LHCN-M2 (cell line): ENCODE measurements around the gene DDX60. TPM values are rescaled to one million over a fixed set of nuclear protein-coding genes. Genes with fewer than 3 reads are reported as not detected.
"Not testable (repeated sequence)": the region's sequence is repeated elsewhere in the genome, so short reads cannot be mapped to it uniquely, and the experiment has no call there.

Experiments
- DNase-seq: peaks from one replicate; pipeline ENCODE4 v3.0.0-alpha.2; 2012; ENCODE audit warnings: low read depth
- polyA plus RNA-seq: library from polyadenylated mRNA; unstranded; fragments of >200 nt; gene quantifications from one replicate; pipeline ENCODE4 v1.2.1, GENCODE V29; 2012; ENCODE audit warnings: missing spikeins
- total RNA-seq: library from RNA; depleted of rRNA; stranded (reverse); fragments of >200 nt; gene quantifications from 2 replicates; pipeline ENCODE4 v1.2.3, GENCODE V29; 2014; rRNA removed

The DDX60 gene
- total RNA-seq = 7.5 and 13.7 TPM in 2 replicates
- polyA plus RNA-seq = 1.3 TPM

GRCh38 chr4:168318266-168318895, at the start of gene DDX60:
Gene DDX60 (minus strand): TSS chr4:168318752. CDS start chr4:168311259, 7,493 bp downstream.
- peak; percentile 85 for DNase-seq

DNA sequence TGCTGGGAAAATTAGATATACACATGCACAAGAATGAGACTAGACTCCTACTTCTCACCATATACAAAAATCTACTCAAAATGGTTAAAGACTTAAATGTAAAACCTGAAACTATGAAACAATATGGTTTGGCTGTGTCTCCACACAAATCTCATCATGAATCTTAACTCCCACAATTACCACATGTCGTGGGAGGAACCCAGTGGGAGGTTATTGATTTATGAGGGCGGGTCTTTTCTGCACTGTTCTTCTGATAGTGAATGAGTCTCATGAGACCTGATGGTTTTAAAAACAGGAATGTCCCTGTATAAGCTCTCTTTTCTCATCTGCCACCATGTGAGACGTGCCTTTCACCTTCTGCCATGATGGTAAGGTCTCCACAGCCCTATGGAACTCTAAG, 48.5 kb upstream of the DDX60 start:
- DNase-seq = no peak

- no peak for DNase-seq
Observed at GRCh38 chr4:168362025-168362401, 43.5 kb upstream of the DDX60 start.

GRCh38 chr4:168361365-168362024, 42.9 kb upstream of the DDX60 start:
- DNase-seq = peak; percentile 15

GRCh38 chr4:168360271-168360670, 41.7 kb upstream of the DDX60 start:
- DNase-seq = no peak

DNA sequence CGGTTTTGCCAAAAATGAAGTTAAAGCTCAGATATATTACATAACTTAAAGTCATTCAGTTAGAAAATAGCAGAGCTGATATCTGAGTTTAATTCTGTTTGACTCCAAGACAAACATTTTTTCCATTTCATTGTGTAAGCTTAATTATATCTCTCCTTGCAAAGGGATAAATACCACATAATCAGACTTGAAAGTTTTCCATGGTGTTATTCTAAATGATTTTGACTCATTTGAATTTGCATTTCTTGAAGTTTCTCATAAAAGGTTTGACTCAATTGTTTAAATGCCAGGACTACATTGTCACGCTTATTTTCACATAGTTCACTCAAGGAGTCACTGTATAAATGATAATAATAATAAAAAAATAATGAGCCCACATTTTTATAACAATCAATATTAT, 39.4 kb upstream of the DDX60 start:
- no peak for DNase-seq

GRCh38 chr4:168353746-168354145, 35.2 kb upstream of the DDX60 start:
- DNase-seq = no peak

GRCh38 chr4:168337550-168337940, 19.0 kb upstream of the DDX60 start:
- DNase-seq = no peak

- no peak for DNase-seq
Observed at GRCh38 chr4:168336837-168337549, 18.4 kb upstream of the DDX60 start.

DNA sequence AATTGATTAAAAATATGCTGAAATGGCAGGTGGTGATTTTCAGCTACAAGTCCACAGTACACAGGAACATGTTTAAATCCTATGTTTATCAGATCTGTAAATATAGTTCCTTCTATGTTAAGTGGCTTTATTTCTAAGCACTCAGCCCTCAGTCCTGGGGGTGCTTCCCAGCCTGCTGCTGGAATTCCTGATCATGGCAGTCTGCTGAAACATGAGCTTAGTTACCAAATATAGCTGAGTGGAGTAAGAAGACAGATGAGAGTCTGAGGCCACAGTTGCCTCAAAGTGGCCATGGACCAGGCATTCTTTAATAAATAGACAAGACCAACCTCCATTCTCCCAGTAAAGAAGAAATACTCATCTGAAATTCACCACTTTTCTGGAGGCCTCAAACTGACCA, 17.1 kb upstream of the DDX60 start:
- peak; percentile 33 for DNase-seq

GRCh38 chr4:168334053-168334452, 15.5 kb upstream of the DDX60 start:
- no peak for DNase-seq

DNA sequence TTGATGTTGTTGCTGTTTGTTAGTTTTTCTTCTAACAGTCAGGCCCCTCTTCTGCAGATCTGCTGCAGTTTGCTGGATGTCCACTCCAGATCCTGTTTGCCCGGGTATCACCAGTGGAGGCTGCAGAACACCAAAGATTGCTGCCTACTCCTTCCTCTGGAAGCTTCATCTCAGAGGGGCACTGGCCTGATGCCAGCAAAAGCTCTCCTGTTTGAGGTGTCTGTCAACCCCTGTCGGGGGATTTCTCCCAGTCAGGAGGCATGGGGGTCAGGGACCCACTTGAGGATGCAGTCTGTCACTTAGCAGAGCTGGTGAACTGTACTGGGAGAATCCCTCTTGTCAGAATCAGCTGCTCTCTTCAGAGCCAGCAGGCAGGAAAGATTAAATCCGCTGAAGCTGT, 12.0 kb upstream of the DDX60 start:
- DNase-seq = not testable (repeated sequence)

- DNase-seq = peak; percentile 12
Observed at GRCh38 chr4:168325591-168325990, 7.0 kb upstream of the DDX60 start.

DNA sequence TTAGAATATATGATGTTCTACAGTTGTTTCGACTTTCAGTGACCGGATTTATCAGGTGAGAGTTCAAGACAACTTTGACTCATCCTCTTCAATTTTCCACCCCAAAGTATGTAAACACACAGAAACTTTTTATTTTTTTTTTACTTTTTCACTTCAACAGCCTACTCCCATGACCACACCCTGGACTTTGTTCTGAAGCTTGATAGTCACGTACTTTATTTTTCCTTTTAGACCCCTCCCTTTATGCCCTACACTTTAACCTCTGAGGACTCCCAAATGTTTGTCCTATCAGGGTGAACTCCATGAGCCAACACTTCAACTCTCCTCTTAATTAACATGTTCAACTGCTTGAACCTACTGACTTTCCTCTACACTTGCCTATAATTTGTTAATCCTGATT, 2.5 kb upstream of the DDX60 start:
- no peak for DNase-seq

DNA sequence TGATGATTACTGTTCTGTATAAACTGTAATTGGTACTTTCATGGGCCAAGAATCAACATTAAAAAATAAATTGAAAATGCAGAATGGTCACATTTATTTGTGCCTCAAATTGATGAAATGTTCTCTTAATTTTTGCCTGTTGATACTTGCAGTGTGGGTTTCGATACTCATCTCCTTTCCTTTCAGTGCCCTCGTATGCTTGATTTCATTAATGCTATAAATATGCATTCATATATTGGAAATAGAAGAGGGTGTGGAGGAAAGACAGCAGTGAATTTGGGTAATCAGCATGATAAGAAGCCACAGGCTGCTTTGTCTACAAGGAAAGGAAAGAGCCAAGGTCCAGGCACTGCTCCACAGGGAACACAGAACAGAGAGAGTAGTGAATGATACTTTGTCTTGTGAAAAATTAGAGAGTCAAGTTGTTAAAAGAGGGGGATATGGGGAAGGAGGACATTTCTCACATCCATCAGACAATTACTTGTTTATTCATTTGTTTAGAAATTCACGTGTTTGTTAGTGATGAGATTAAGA, 1.0 kb upstream of the DDX60 start:
- no peak for DNase-seq

GRCh38 chr4:168317621-168318020, 931 bp downstream of the DDX60 start:
- DNase-seq = no peak

GRCh38 chr4:168309781-168310180, 8.8 kb downstream of the DDX60 start:
- peak; percentile 36 for DNase-seq

DNA sequence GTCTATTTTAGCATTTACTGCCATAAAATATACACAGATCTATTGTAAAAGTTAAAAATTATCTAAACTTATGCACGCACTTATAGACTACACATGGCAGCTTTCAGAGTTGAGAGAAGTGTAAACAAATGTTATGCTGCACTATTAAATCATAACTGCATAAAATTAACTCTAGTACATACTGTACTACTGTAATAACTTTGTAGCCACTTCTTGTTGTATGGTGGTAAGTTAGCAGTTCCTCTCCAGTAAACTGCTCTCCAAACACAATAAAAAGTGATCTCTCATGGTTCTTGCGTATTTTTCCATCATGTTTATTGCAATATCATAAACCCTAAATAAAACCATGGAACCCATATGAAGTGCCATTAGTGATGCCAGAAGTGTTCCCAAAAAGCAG, 9.6 kb downstream of the DDX60 start:
- no peak for DNase-seq

- DNase-seq = no peak
Observed at GRCh38 chr4:168306476-168306875, 12.1 kb downstream of the DDX60 start.

DNA sequence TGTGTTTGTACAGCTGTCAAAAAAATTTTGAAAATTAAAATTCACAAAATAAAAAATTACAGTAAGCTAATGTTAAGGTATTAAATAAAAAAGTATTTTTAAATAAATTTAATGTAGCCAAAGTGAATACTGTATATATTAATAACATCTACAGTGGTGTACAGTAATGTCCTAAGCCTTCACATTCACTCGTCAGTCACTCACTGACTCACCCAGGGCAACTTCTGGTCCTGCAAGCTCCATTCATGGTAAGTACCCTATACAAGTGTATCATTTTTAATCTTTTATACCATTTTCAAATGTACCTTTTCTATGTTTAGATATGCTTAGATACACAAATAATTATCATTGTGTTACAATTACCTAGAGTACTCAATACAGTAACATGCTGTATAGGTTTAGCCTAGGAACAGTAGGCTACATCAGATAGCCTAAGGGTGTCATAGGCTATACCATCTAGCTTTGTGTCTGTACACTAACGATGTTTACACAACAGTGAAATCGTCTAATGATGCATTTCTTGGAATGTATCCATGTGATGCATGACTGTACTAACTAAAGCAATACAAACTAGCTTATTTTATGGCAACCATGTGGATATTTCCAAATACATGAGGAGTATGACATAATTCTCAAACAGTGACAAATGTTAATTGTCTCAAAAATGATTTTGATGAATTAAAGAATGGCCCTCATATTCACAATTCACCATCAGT, 13.7 kb downstream of the DDX60 start:
- DNase-seq = peak; percentile 75

DNA sequence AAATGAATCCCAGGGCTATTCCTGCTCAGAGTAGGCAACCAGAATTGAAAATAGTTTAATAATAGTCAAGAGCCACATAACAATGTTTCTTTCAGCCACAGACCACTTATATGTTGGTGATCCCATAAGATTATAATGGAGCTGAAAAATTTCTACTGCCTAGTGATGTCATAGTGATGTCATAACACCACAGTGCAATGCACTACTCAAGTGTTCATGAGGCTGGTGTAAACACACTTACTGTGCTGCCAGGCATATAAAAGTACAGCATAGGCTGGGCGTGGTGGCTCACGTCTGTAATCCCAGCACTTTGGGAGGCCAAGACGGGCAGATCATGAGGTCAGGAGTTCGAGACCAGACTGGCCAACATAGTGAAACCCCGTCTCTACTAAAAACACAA, 15.1 kb downstream of the DDX60 start:
- not testable (repeated sequence) for DNase-seq
